Stomach smooth muscle (tissue), 2 donors: Measurements from ENCODE around the gene ZNF777.
A peak's percentile ranks its signal among the peaks of the same experiment; 100 is the strongest.

Source experiments
- H3K27ac ChIP-seq: one replicate; pipeline ENCODE4 v1.7.0; 2013; ENCODE audit warnings: mild to moderate bottlenecking, low read length, inconsistent platforms
- H3K27me3 ChIP-seq, 2 donors: one replicate each; pipeline ENCODE4 v1.7.0; 2013; ENCODE audit warnings: low read length in 2 of 2; ENCODE audit not compliant: insufficient read depth in 2 of 2, control insufficient read depth in 1 of 2
- H3K36me3 ChIP-seq, 2 donors: one replicate each; pipeline ENCODE4 v1.7.0; 2013; ENCODE audit warnings: low read length in 2 of 2; ENCODE audit not compliant: control insufficient read depth in 2 of 2, insufficient read depth in 2 of 2
- H3K4me1 ChIP-seq: one replicate; pipeline ENCODE4 v1.7.0; 2013; ENCODE audit warnings: low read length; ENCODE audit not compliant: control insufficient read depth, insufficient read depth
- H3K4me3 ChIP-seq, 2 donors: one replicate each; pipeline ENCODE4 v1.7.0; 2013; ENCODE audit warnings: low read length in 2 of 2
- H3K9ac ChIP-seq, 2 donors: one replicate each; pipeline ENCODE4 v1.7.0; 2013; ENCODE audit warnings: low read length in 2 of 2, mild to moderate bottlenecking in 1 of 2
- H3K9me3 ChIP-seq, 2 donors: one replicate each; pipeline ENCODE4 v1.7.0; 2013; ENCODE audit warnings: low read length in 2 of 2; ENCODE audit not compliant: control insufficient read depth in 2 of 2
- donor health status: healthy.
- donor health status: Pancreatic carcinoma.

ZNF777 gene

DNA sequence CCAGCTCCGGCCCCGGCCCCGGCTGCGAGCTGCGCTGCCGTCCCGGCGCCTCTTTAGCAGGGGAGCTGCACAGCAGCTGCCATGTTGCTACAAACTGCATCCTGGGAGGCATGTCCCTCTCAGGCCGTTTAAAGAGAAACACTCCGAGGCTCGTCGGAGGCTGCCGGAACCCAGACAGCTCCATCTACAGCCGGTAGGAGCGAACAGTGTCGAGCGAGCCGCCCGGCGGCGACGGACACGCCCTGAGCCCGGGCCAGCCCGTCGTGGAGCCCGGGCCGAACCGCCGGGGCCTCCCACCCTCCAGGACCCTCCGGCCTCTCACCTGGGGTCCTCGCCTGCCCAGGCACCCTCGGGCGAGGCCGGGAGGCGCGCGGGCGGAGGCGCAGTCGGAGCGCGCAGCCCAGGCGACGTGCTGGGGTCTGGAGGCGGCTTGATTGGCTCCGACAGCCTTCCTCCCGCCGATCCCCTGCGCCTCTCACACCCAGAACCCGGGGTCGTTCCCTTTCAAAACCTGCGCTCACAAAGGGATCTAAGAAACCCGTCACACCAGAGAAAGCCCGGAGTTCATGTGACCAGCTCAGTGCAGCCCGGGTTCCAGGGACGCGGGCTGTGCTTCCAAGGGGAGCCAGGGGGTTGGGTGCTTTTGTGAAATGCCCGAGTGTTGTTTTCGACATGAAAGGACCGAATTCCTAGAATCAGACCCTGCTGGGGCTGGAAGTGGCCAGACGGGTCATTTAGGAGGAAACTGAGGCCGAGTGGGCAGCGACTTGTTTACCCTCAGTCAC lies at the start of gene ZNF777:
Gene ZNF777 (minus strand): TSS at position 570 of the 785 bp plus-strand sequence. CDS start 5,040 bp downstream, outside the sequence.
- no peaks in the 10 kb centered on the region for H3K9me3 ChIP-seq
- peaks cover 0 to 6% of the 10 kb centered on the region in 2 donors for H3K36me3 ChIP-seq
- peaks cover 25% of the 10 kb centered on the region for H3K4me1 ChIP-seq
- peak within 1 kb of the TSS; percentile 67 for H3K27ac ChIP-seq
- peak within 1 kb of the TSS; percentile 80 to 88 for H3K4me3 ChIP-seq
- H3K27me3 ChIP-seq: peaks cover 3% of the 10 kb centered on the region in 2 donors
- H3K9ac ChIP-seq: peak within 1 kb of the TSS; percentile 77 to 84

DNA sequence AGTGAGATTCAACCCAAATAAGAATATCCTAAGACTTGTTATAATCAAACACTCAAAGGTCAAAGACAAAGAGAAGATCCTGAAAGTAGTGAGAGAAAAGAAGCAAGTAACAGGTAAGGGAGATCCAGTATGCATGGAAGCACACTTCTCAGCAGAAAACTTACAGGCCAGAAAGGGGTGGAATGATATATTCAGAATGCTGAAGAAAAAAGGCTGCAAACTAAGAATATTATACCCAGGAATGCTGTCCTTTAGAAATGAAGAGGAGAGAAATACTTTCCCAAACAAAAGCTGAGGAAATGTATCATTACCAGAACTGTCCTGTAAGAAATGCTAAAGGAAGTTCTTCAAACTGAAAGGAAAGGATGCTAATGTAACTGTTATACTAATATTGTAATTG lies 49.4 kb upstream of the ZNF777 start:
- no peaks in the 10 kb centered on the region for H3K27me3 ChIP-seq
- peaks cover 2 to 18% of the 10 kb centered on the region in 2 donors for H3K9me3 ChIP-seq
- no peaks in the 10 kb centered on the region for H3K4me1 ChIP-seq
- H3K4me3 ChIP-seq: no peak overlapping the region
- no peak overlapping the region for H3K27ac ChIP-seq
- H3K36me3 ChIP-seq: no peaks in the 10 kb centered on the region
- H3K9ac ChIP-seq: no peak overlapping the region

DNA sequence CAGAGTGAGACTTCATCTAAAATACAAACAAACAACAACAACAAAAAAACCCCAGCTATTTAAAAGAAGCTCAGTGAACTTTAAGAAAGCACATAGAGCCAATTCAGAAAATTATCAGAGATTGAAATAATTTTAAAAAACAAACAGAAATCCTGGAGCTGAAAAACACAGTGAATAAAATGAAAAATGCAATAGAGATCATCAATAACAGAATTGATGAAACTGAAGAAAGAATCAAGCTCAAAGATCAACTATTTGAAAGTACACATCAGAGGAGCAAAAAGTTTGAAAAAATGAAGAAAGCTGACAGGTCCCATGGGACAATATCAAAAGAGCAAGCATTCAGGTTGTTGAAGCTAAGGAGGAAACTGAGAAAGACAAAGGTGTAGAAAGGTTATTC lies 48.9 kb upstream of the ZNF777 start:
- Histone ChIP-seq H3K4me3 (no peak overlapping the region), H3K27me3 (no peaks in the 10 kb centered on the region), H3K9me3 (peaks cover 2 to 18% of the 10 kb centered on the region in 2 donors), H3K27ac (no peak overlapping the region), H3K9ac (no peak overlapping the region), H3K4me1 (no peaks in the 10 kb centered on the region), H3K36me3 (no peaks in the 10 kb centered on the region)

GRCh38 chr7:149505551-149505950 lies 44.7 kb upstream of the ZNF777 start:
- Histone ChIP-seq H3K27ac (no peak overlapping the region), H3K27me3 (peaks cover 0 to 2% of the 10 kb centered on the region in 2 donors), H3K4me1 (no peaks in the 10 kb centered on the region), H3K9me3 (peaks cover 2 to 12% of the 10 kb centered on the region in 2 donors), H3K4me3 (no peak overlapping the region), H3K9ac (no peak overlapping the region), H3K36me3 (no peaks in the 10 kb centered on the region)

DNA sequence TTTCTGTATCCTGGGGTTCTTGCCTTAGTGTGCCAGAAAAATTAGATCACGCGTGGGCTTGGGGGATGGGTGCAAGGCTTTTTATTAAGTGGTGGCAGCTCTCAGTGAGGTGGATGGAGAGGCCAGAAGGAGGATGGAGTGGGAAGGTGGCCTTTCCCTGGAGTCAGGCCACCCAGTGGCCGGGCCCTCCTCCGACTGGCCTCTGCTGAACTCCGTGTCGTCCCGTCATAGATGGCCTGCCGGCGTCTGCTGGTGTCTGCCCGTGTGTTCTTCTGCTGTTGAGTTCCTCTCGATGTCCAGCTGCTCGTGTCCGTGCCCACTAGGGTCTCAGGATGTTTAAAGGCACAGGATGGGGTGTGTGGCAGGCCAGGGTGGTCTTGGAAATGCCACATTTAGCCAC lies 40.8 kb upstream of the ZNF777 start:
- no peak overlapping the region for H3K27ac ChIP-seq
- no peak overlapping the region for H3K9ac ChIP-seq
- no peaks in the 10 kb centered on the region for H3K36me3 ChIP-seq

GRCh38 chr7:149500910-149501309 lies 40.0 kb upstream of the ZNF777 start:
- no peak overlapping the region for H3K27ac ChIP-seq
- H3K9ac ChIP-seq: no peak overlapping the region
- peaks cover 13% of the 10 kb centered on the region for H3K4me1 ChIP-seq
- H3K4me3 ChIP-seq: no peak overlapping the region
- no peaks in the 10 kb centered on the region for H3K9me3 ChIP-seq
- peaks cover 0 to 2% of the 10 kb centered on the region in 2 donors for H3K27me3 ChIP-seq
- no peaks in the 10 kb centered on the region for H3K36me3 ChIP-seq

More for the DNA sequence above, 40.8 kb upstream of the ZNF777 start:
- H3K4me3 ChIP-seq: no peak overlapping the region
- peaks cover 0 to 2% of the 10 kb centered on the region in 2 donors for H3K27me3 ChIP-seq
- H3K9me3 ChIP-seq: no peaks in the 10 kb centered on the region
- H3K4me1 ChIP-seq: peaks cover 6% of the 10 kb centered on the region

- H3K27ac ChIP-seq: no peak overlapping the region
- peaks cover 20% of the 10 kb centered on the region for H3K4me1 ChIP-seq
- peaks cover 0 to 2% of the 10 kb centered on the region in 2 donors for H3K27me3 ChIP-seq
- H3K9ac ChIP-seq: no peak overlapping the region
- H3K9me3 ChIP-seq: no peaks in the 10 kb centered on the region
- H3K36me3 ChIP-seq: no peaks in the 10 kb centered on the region
- H3K4me3 ChIP-seq: no peak overlapping the region
These were observed 39.3 kb upstream of the ZNF777 start for GRCh38 chr7:149500201-149500600.

GRCh38 chr7:149498811-149499210 lies 37.9 kb upstream of the ZNF777 start:
- Histone ChIP-seq H3K27me3 (peaks cover 0 to 2% of the 10 kb centered on the region in 2 donors), H3K9me3 (no peaks in the 10 kb centered on the region), H3K4me3 (no peak overlapping the region), H3K9ac (no peak overlapping the region), H3K4me1 (peaks cover 21% of the 10 kb centered on the region), H3K36me3 (peaks cover under 1 to 2% of the 10 kb centered on the region in 2 donors), H3K27ac (no peak overlapping the region)

- peaks cover 21% of the 10 kb centered on the region for H3K4me1 ChIP-seq
- no peaks in the 10 kb centered on the region for H3K9me3 ChIP-seq
- H3K4me3 ChIP-seq: peak within 1 kb of the TSS; percentile 76 to 80
- H3K9ac ChIP-seq: peak within 1 kb of the TSS; percentile 83 to 84
- H3K27ac ChIP-seq: peak within 1 kb of the TSS; percentile 76
- peaks cover 11 to 14% of the 10 kb centered on the region in 2 donors for H3K36me3 ChIP-seq
- peaks cover 0 to 2% of the 10 kb centered on the region in 2 donors for H3K27me3 ChIP-seq
These were observed 36.8 kb upstream of the ZNF777 start, which contains the start of gene ZNF746 for GRCh38 chr7:149497467-149498261. Gene ZNF746 (minus strand): TSS chr7:149497809. CDS start chr7:149497536, 273 bp downstream.

GRCh38 chr7:149496642-149497391 lies 36.0 kb upstream of the ZNF777 start:
- Histone ChIP-seq H3K9me3 (no peaks in the 10 kb centered on the region), H3K4me3 (peak overlapping the region; percentile 76 to 80), H3K4me1 (peaks cover 21% of the 10 kb centered on the region), H3K27me3 (peaks cover 0 to 2% of the 10 kb centered on the region in 2 donors), H3K27ac (peak overlapping the region; percentile 76), H3K9ac (peak overlapping the region; percentile 83 to 84), H3K36me3 (peaks cover 18 to 22% of the 10 kb centered on the region in 2 donors)
